Natural killer cell (primary cell): ENCODE data around the gene ASH1L. TPM values are rescaled to one million over a fixed set of nuclear protein-coding genes. Genes with fewer than 3 reads are reported as not detected.

Source experiments
- ATAC-seq, 3 donors: fragments of 150-1000 bp in 2 of 3; fragments of 200-7000 bp in 1 of 3; cut with Tn5 transposase; 1 replicate in 1 of 3; 2 replicates in 2 of 3; pipeline ENCODE4 v1.10.0; 2021; ENCODE audit warnings: mild to moderate bottlenecking in 2 of 3, moderate library complexity in 2 of 3
- DNase-seq, 2 donors: peaks; one replicate each; pipeline versions ENCODE4 v3.0.0 to v3.0.0-alpha.2; 2013 to 2021; ENCODE audit warnings: mixed read lengths in 1 of 2
- H3K27ac ChIP-seq: one replicate; pipeline ENCODE4 v1.5.1; 2013; ENCODE audit warnings: mild to moderate bottlenecking, low read length
- H3K27me3 ChIP-seq: one replicate; pipeline ENCODE4 v1.6.1; 2013; ENCODE audit warnings: low read length; ENCODE audit not compliant: control insufficient read depth, insufficient read depth
- H3K36me3 ChIP-seq: one replicate; pipeline ENCODE4 v1.6.1; 2013; ENCODE audit warnings: low read length; ENCODE audit not compliant: control insufficient read depth, insufficient read depth
- H3K4me1 ChIP-seq: one replicate; pipeline ENCODE4 v1.6.1; 2013; ENCODE audit warnings: low read length; ENCODE audit not compliant: control insufficient read depth, insufficient read depth
- H3K4me3 ChIP-seq: one replicate; pipeline ENCODE4 v1.5.1; 2013; ENCODE audit warnings: low read length
- H3K9me3 ChIP-seq: one replicate; pipeline ENCODE4 v1.6.1; 2013; ENCODE audit warnings: low read length; ENCODE audit not compliant: control insufficient read depth, insufficient read depth
- H3K27ac Mint-ChIP-seq, 2 donors: one replicate each; pipeline ENCODE4 v1.8.0; 2022; ENCODE audit warnings: mild to moderate bottlenecking in 2 of 2, mixed read lengths in 2 of 2, moderate library complexity in 1 of 2
- H3K27me3 Mint-ChIP-seq, 2 donors: one replicate each; pipeline ENCODE4 v1.8.0; 2022; ENCODE audit warnings: low read depth in 2 of 2, mixed read lengths in 2 of 2
- H3K36me3 Mint-ChIP-seq: one replicate; pipeline ENCODE4 v1.8.0; 2022; ENCODE audit warnings: mixed read lengths
- H3K4me1 Mint-ChIP-seq, 2 donors: one replicate each; pipeline ENCODE4 v1.8.0; 2022; ENCODE audit warnings: mixed read lengths in 2 of 2
- H3K4me3 Mint-ChIP-seq: one replicate; pipeline ENCODE4 v1.8.0; 2022; ENCODE audit warnings: mild to moderate bottlenecking, moderate library complexity, mixed read lengths
- H3K9me3 Mint-ChIP-seq, 2 donors: one replicate each; pipeline ENCODE4 v1.8.0; 2022; ENCODE audit warnings: mixed read lengths in 2 of 2
- CTCF ChIP-seq: fragments of 200-600 bp; IDR thresholded peaks from one replicate; pipeline ENCODE4 v1.8.0; 2022; ENCODE audit warnings: antibody characterized with exemption
- WGBS: methylation state at CpG from one replicate; pipeline ENCODE4 v1.1.7; 2013; ENCODE audit warnings: missing lambda C conversion rate; ENCODE audit not compliant: insufficient coverage; 5-methylcytosine and 5-hydroxymethylcytosine counted together
- intact Hi-C: fragments of 100-400 bp; cut with micrococcal nuclease; formaldehyde crosslinking; loops from one replicate; pipeline ENCODE4 v1.14.2; 2022
- total RNA-seq, 4 donors: library from RNA; stranded (reverse); fragments of 120-200 nt in 1 of 4; gene quantifications; one replicate each; pipeline versions ENCODE4 v1.2.3 to v1.2.4, GENCODE V29; 2013 to 2022

Gene ASH1L
- total RNA-seq, 3 donors from 2014 or later (not counting 1 experiment from before 2014, with no cell fraction given) = 82.2 to 99.5 (median 91.9) TPM

GRCh38 chr1:155324037-155324716, 238.4 kb downstream of the ASH1L start:
- Histone ChIP-seq H3K27me3 (no peaks in the 10 kb centered on the region), H3K36me3 (no peaks in the 10 kb centered on the region), H3K9me3 (no peaks in the 10 kb centered on the region), H3K27ac (peak overlapping the region; percentile 89), H3K4me3 (peak overlapping the region; percentile 99), H3K4me1 (peaks cover 38% of the 10 kb centered on the region)
- DNase-seq (peak; percentile 79 to 93), ATAC-seq (peak; percentile 78 to 90 (median 81))
- H3K4me1 Mint-ChIP-seq = peaks cover 21 to 49% of the 10 kb centered on the region in 2 donors
- no peaks in the 10 kb centered on the region for H3K36me3 Mint-ChIP-seq
- intact Hi-C loops = loop anchor here (5.0 kb wide), 1 partner anchor 238 kb away; the partner anchor contains the start of gene ASH1L
- TF ChIP-seq CTCF = no peak
- H3K27ac Mint-ChIP-seq = peak overlapping the region; percentile 74 to 79
- H3K9me3 Mint-ChIP-seq = no peaks in the 10 kb centered on the region
- no peaks in the 10 kb centered on the region for H3K27me3 Mint-ChIP-seq
- H3K4me3 Mint-ChIP-seq = peak overlapping the region; percentile 96
- under 1% methylated on average over 44 of the region's 44 CpGs for WGBS

- Histone ChIP-seq H3K9me3 (no peaks in the 10 kb centered on the region), H3K4me3 (peak overlapping the region; percentile 99), H3K27ac (peak overlapping the region; percentile 89), H3K4me1 (peaks cover 38% of the 10 kb centered on the region), H3K36me3 (no peaks in the 10 kb centered on the region), H3K27me3 (no peaks in the 10 kb centered on the region)
- DNase-seq (peak; percentile 72 to 90), ATAC-seq (peak; percentile 57 to 82 (median 68))
- Mint-ChIP-seq H3K27ac (peak overlapping the region; percentile 74 to 79), H3K27me3 (no peaks in the 10 kb centered on the region), H3K4me3 (peak overlapping the region; percentile 96), H3K4me1 (peaks cover 21 to 53% of the 10 kb centered on the region in 2 donors), H3K36me3 (no peaks in the 10 kb centered on the region), H3K9me3 (no peaks in the 10 kb centered on the region)
- intact Hi-C loops = loop anchor here (1.0 to 5.0 kb wide), 5 partner anchors 15 to 239 kb away; partner anchors contain the start of genes ASH1L, FDPS and THBS3
- TF ChIP-seq CTCF = no peak
- WGBS = under 1% methylated on average over 29 of the region's 29 CpGs
Measured at GRCh38 chr1:155323729-155324036, 238.9 kb downstream of the ASH1L start.

- Mint-ChIP-seq H3K36me3 (no peaks in the 10 kb centered on the region), H3K4me1 (peaks cover 21 to 53% of the 10 kb centered on the region in 2 donors), H3K4me3 (peak overlapping the region; percentile 96), H3K27ac (peak overlapping the region; percentile 74 to 79), H3K9me3 (no peaks in the 10 kb centered on the region), H3K27me3 (no peaks in the 10 kb centered on the region)
- Histone ChIP-seq H3K27ac (peak overlapping the region; percentile 89), H3K4me3 (peak overlapping the region; percentile 99), H3K4me1 (peaks cover 38% of the 10 kb centered on the region), H3K9me3 (no peaks in the 10 kb centered on the region), H3K36me3 (peaks cover under 1% of the 10 kb centered on the region), H3K27me3 (no peaks in the 10 kb centered on the region)
- peak; percentile 89 for DNase-seq
- ATAC-seq = peak; percentile 59 to 76 (median 64)
- under 1% methylated on average over 57 of the region's 58 CpGs for WGBS
- peak; percentile 96 for TF ChIP-seq CTCF
- intact Hi-C loops = loop anchor here (1.0 to 5.0 kb wide), 5 partner anchors 15 to 239 kb away; partner anchors contain the start of genes ASH1L, FDPS and THBS3
Measured at GRCh38 chr1:155322953-155323728, 239.5 kb downstream of the ASH1L start.
